A549 treated with DMSO at 1 μM for 4 hours (cell line): ENCODE measurements around the gene RRH. TPM values are rescaled to one million over a fixed set of nuclear protein-coding genes. Genes with fewer than 3 reads are reported as not detected.

ENCODE experiments used
- total RNA-seq: library from RNA; stranded (reverse); fragments of 200-300 nt; extraction: Qiagen RNA extraction; gene quantifications from 5 replicates; pipeline ENCODE4 v1.2.3, GENCODE V29; 2022; ENCODE audit warnings: low read depth

The RRH gene, protein sequence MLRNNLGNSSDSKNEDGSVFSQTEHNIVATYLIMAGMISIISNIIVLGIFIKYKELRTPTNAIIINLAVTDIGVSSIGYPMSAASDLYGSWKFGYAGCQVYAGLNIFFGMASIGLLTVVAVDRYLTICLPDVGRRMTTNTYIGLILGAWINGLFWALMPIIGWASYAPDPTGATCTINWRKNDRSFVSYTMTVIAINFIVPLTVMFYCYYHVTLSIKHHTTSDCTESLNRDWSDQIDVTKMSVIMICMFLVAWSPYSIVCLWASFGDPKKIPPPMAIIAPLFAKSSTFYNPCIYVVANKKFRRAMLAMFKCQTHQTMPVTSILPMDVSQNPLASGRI
- total RNA-seq = 0.06 to 0.15 TPM (median 0.11 TPM) in 3 of 5 replicates, not detected in the others

DNA sequence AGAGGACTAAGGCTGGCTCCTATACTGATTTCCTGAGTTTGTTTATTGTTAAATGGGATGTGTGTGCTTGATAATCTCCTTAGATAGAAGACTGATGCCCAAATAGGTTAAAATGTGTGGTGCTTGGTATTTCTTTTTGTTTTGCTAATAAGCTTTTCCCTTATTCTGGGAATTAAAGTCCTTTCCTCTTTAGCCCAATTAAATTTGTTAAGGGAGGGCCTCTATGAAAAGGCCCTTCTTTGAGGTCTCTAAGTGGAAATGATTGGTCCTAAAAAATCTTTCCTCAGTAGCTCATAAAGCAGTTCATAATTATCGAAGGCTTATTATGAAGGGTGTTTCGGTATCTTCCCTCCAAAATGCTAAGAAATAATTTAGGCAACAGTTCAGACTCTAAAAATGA lies at the start of gene RRH:
Gene RRH, plus strand, starts transcription at position 301 of the 400 bp plus-strand sequence. Its CDS starts 56 bp downstream, at position 357.

DNA sequence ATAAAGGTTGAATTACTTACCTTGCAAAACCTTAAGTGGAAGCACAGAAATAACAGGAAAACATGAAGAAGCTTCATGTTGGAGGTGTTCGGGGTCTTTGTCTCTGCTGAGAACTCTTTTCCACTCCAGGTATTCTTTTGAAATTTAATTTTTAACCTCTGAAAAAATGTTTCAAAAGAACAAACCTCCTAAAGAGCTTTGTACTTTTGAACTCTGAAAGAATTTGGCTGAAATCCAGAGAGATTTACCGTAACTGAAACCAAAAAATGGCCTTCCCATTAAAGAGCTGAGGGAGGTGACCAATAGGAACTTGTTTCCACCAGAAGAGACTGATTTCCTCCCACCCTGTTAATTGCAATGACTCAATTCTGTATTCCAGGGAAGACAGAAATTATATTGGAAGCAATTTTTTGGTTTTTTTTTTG lies 25.9 kb upstream of the RRH start, which contains the start of gene CFI:
Gene CFI, minus strand, starts transcription at position 105 of the 425 bp plus-strand sequence. Its CDS starts 28 bp downstream, at position 77.

DNA sequence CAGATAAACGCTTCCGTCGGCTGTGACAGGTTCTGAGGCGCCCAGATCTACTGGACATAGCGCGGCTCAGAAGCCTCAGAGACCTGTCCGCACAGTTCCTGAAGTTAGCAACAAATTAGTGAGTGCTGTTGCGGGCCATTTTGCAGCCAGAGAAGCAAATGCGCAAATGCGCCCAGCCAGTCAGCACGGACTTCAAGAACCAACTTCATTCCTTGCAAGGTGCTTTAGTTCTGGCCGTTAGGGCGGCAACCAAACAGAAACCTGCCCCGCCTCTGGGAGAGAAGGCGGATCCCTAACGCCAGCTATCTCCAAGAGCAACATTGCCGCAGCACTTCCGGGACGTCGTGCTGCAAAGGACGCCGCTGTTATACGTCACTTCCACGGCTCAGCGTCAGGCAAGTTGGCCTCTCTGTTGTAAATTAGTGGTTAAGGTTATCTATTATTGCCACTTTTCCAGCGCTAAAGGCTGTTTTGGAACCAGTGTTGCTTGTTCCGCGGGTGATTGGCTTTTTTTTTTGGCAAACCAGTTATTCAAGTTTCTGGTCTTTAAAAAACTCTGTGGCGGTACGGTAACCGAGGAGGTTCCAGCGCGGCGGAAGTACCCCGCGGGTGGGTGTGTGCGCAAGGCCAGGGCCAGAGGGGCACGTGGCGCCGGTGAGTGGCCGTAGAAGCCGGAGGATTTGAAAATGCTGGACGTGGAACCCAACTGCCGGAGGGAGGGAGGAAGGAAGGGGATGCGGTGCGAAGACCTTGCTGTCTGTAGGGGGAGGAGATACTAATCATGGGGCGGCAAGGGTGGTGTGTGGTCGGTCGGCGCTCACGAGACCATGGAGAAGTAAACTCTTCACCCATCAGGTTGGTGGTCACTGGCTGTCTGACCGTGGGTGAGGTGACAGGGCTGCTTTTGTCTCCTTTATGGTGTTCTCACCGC lies 12.4 kb upstream of the RRH start, which contains the start of gene GAR1:
Gene GAR1, plus strand, starts transcription at position 612 of the 931 bp plus-strand sequence. CDS start 403 bp downstream, outside the sequence.

DNA sequence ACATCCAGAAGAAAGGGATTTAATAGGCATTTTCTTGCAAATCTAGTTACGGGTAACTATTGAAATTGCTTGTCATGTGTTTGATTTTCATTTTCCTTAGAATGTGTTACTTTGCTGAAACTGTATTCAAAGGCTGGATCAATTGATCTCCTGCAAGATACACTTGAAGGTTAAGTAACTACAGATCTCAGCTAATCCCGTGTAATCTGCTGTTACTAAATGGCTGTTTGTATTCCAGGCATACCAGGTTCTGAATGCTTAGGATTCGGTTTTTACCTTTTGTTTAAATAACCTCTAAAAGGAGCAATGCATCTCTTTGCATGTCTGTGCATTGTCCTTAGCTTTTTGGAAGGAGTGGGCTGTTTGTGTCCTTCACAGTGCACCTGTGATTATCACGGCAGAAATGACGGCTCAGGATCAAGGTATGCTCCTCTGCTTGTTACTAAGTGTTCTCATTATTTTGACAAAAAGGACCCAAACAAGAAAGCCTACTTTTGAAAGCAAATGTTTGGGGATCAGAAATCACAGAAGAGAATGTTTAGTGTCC lies 20.2 kb downstream of the RRH start, which contains the start of gene LRIT3:
Gene LRIT3, plus strand, starts transcription at position 212 of the 547 bp plus-strand sequence. Its CDS starts 95 bp downstream, at position 307.

Other genes starting within 250 kb of the RRH start
- gene CASP6, start 124.5 kb upstream of the RRH start, total RNA-seq = 13.6 to 17.1 TPM (median 14.7 TPM) in 5 replicates
- 7.9 to 11.6 TPM (median 10.7 TPM) in 5 replicates for gene PLA2G12A, start 97.9 kb upstream of the RRH start, total RNA-seq
- gene CFI, start 26.0 kb upstream of the RRH start, total RNA-seq = 0.52 to 0.73 TPM (median 0.67 TPM) in 5 replicates
- gene GAR1, start 12.2 kb upstream of the RRH start, total RNA-seq = 41.2 to 48.4 TPM (median 42.9 TPM) in 5 replicates
- 0.03 to 0.07 TPM (median 0.06 TPM) in 4 of 5 replicates, not detected in the other for gene LRIT3, start 20.1 kb downstream of the RRH start, total RNA-seq
- 0.20 to 0.63 TPM (median 0.32 TPM) in 5 replicates for gene EGF, start 84.9 kb downstream of the RRH start, total RNA-seq